ENCODE data around the gene RELN.

RELN gene

GRCh38 chr7:103735377-103735776 lies 254.1 kb downstream of the RELN start:
- FAIRE-seq (no peak), DNase-seq (ENCODE audit: insufficient read length, low spot score) (no peak)
- TF ChIP-seq SPI1 (IDR thresholded peaks at IDR 0.05; ENCODE audit: low read depth, low read length): no peak
- TF ChIP-seq POLR2A (IDR thresholded peaks at IDR 0.05; ENCODE audit: low read depth, low read length): no peak
- no peak for TF ChIP-seq PAX5 (IDR thresholded peaks at IDR 0.05; ENCODE audit: insufficient read depth, low read length, severe bottlenecking)
- no peak for TF ChIP-seq POLR2AphosphoS5 (IDR thresholded peaks at IDR 0.05; ENCODE audit: low read depth, low read length)
- TF ChIP-seq TAF1 (IDR thresholded peaks at IDR 0.05; ENCODE audit: low read depth, low read length): no peak
- TF ChIP-seq POU2F2 (IDR thresholded peaks at IDR 0.05; ENCODE audit: low read depth, low read length): no peak

- no peak for FAIRE-seq
- no peak for DNase-seq (ENCODE audit: insufficient read length, low spot score)
- no peak for TF ChIP-seq POLR2A (IDR thresholded peaks at IDR 0.05; ENCODE audit: low read depth, low read length)
- no peak for TF ChIP-seq PAX5 (IDR thresholded peaks at IDR 0.05; ENCODE audit: insufficient read depth, low read length, severe bottlenecking)
- TF ChIP-seq TAF1 (IDR thresholded peaks at IDR 0.05; ENCODE audit: low read depth, low read length): no peak
- no peak for TF ChIP-seq POLR2AphosphoS5 (IDR thresholded peaks at IDR 0.05; ENCODE audit: low read depth, low read length)
- TF ChIP-seq POU2F2 (IDR thresholded peaks at IDR 0.05; ENCODE audit: low read depth, low read length): no peak
- TF ChIP-seq SPI1 (IDR thresholded peaks at IDR 0.05; ENCODE audit: low read depth, low read length): no peak
Observed at GRCh38 chr7:103731169-103731568, 258.3 kb downstream of the RELN start.

- DNase-seq (ENCODE audit: insufficient read length, low spot score) (no peak), FAIRE-seq (no peak)
- TF ChIP-seq PAX5 (IDR thresholded peaks at IDR 0.05; ENCODE audit: insufficient read depth, low read length, severe bottlenecking) (no peak), POU2F2 (IDR thresholded peaks at IDR 0.05; ENCODE audit: low read depth, low read length) (no peak), SPI1 (IDR thresholded peaks at IDR 0.05; ENCODE audit: low read depth, low read length) (no peak), POLR2AphosphoS5 (IDR thresholded peaks at IDR 0.05; ENCODE audit: low read depth, low read length) (no peak), POLR2A (IDR thresholded peaks at IDR 0.05; ENCODE audit: low read depth, low read length) (no peak), TAF1 (IDR thresholded peaks at IDR 0.05; ENCODE audit: low read depth, low read length) (no peak)
Observed at GRCh38 chr7:103729026-103729425, 260.4 kb downstream of the RELN start.

GRCh38 chr7:103727982-103728610 lies 261.4 kb downstream of the RELN start:
- DNase-seq (ENCODE audit: insufficient read length, low spot score) (no peak), FAIRE-seq (no peak)
- TF ChIP-seq POLR2A (IDR thresholded peaks at IDR 0.05; ENCODE audit: low read depth, low read length): no peak
- no peak for TF ChIP-seq PAX5 (IDR thresholded peaks at IDR 0.05; ENCODE audit: insufficient read depth, low read length, severe bottlenecking)
- no peak for TF ChIP-seq POLR2AphosphoS5 (IDR thresholded peaks at IDR 0.05; ENCODE audit: low read depth, low read length)
- no peak for TF ChIP-seq TAF1 (IDR thresholded peaks at IDR 0.05; ENCODE audit: low read depth, low read length)
- TF ChIP-seq POU2F2 (IDR thresholded peaks at IDR 0.05; ENCODE audit: low read depth, low read length): no peak
- no peak for TF ChIP-seq SPI1 (IDR thresholded peaks at IDR 0.05; ENCODE audit: low read depth, low read length)

- DNase-seq (ENCODE audit: insufficient read length, low spot score): no peak
- FAIRE-seq: no peak
- TF ChIP-seq POLR2A (IDR thresholded peaks at IDR 0.05; ENCODE audit: low read depth, low read length) (no peak), POU2F2 (IDR thresholded peaks at IDR 0.05; ENCODE audit: low read depth, low read length) (no peak)
Observed at GRCh38 chr7:103719070-103719469, 270.4 kb downstream of the RELN start.

GRCh38 chr7:103718482-103719061 lies 270.9 kb downstream of the RELN start:
- FAIRE-seq (no peak), DNase-seq (ENCODE audit: insufficient read length, low spot score) (no peak)
- TF ChIP-seq SPI1 (IDR thresholded peaks at IDR 0.05; ENCODE audit: low read depth, low read length) (no peak), TAF1 (IDR thresholded peaks at IDR 0.05; ENCODE audit: low read depth, low read length) (no peak)

- no peak for TF ChIP-seq POLR2AphosphoS5 (IDR thresholded peaks at IDR 0.05; ENCODE audit: low read depth, low read length)
- TF ChIP-seq TAF1 (IDR thresholded peaks at IDR 0.05; ENCODE audit: low read depth, low read length): no peak
- TF ChIP-seq SPI1 (IDR thresholded peaks at IDR 0.05; ENCODE audit: low read depth, low read length): no peak
- TF ChIP-seq PAX5 (IDR thresholded peaks at IDR 0.05; ENCODE audit: insufficient read depth, low read length, severe bottlenecking): no peak
- no peak for TF ChIP-seq POLR2A (IDR thresholded peaks at IDR 0.05; ENCODE audit: low read depth, low read length)
- TF ChIP-seq POU2F2 (IDR thresholded peaks at IDR 0.05; ENCODE audit: low read depth, low read length): no peak
- DNase-seq (ENCODE audit: insufficient read length, low spot score): no peak
- FAIRE-seq: no peak
Observed at GRCh38 chr7:103717574-103717973, 271.9 kb downstream of the RELN start.

- DNase-seq (ENCODE audit: insufficient read length, low spot score) (no peak), FAIRE-seq (no peak)
- TF ChIP-seq PAX5 (IDR thresholded peaks at IDR 0.05; ENCODE audit: insufficient read depth, low read length, severe bottlenecking) (no peak), POLR2A (IDR thresholded peaks at IDR 0.05; ENCODE audit: low read depth, low read length) (no peak), SPI1 (IDR thresholded peaks at IDR 0.05; ENCODE audit: low read depth, low read length) (no peak), POLR2AphosphoS5 (IDR thresholded peaks at IDR 0.05; ENCODE audit: low read depth, low read length) (no peak), TAF1 (IDR thresholded peaks at IDR 0.05; ENCODE audit: low read depth, low read length) (no peak), POU2F2 (IDR thresholded peaks at IDR 0.05; ENCODE audit: low read depth, low read length) (no peak)
Observed at GRCh38 chr7:103715376-103716120, 273.9 kb downstream of the RELN start.

GRCh38 chr7:103714376-103714927 lies 275.0 kb downstream of the RELN start:
- no peak for DNase-seq (ENCODE audit: insufficient read length, low spot score)
- FAIRE-seq: no peak
- TF ChIP-seq TAF1 (IDR thresholded peaks at IDR 0.05; ENCODE audit: low read depth, low read length) (no peak), SPI1 (IDR thresholded peaks at IDR 0.05; ENCODE audit: low read depth, low read length) (no peak)
